ENCODE data around the gene TERT. TPM values are rescaled to one million over a fixed set of nuclear protein-coding genes. Genes with fewer than 3 reads are reported as not detected.

The TERT gene
- total RNA-seq, 3 donors from 2014 or later, result 2.1 to 5.0 (median 2.8) TPM

GRCh38 chr5:1311439-1312055, 16.7 kb upstream of the TERT start:
- intact Hi-C loops (cut with DNase I, micrococcal nuclease), result no loop called here
- Histone ChIP-seq H3K36me3 (ENCODE audit: low read depth) (no peaks in the 10 kb centered on the region), H3K4me3 (no peak overlapping the region), H3K9me3 (peaks cover 6% of the 10 kb centered on the region), H3K4me1 (ENCODE audit: low read depth) (peaks cover 31% of the 10 kb centered on the region)
- ATAC-seq (no peak), DNase-seq (no peak)
- TF ChIP-seq CTCF (IDR thresholded peaks at IDR 0.05), result no peak

- ATAC-seq (no peak), DNase-seq (no peak)
- Histone ChIP-seq H3K4me3 (no peak overlapping the region), H3K36me3 (ENCODE audit: low read depth) (no peaks in the 10 kb centered on the region), H3K9me3 (peaks cover 6% of the 10 kb centered on the region), H3K4me1 (ENCODE audit: low read depth) (peaks cover 17% of the 10 kb centered on the region)
- intact Hi-C loops (cut with DNase I, micrococcal nuclease), result no loop called here
- no peak for TF ChIP-seq CTCF (IDR thresholded peaks at IDR 0.05)
Observed at GRCh38 chr5:1310118-1310517, 15.2 kb upstream of the TERT start.

- intact Hi-C loops (cut with DNase I, micrococcal nuclease), result no loop called here
- Histone ChIP-seq H3K4me3 (no peak overlapping the region), H3K4me1 (ENCODE audit: low read depth) (no peaks in the 10 kb centered on the region), H3K9me3 (no peaks in the 10 kb centered on the region), H3K36me3 (ENCODE audit: low read depth) (peaks cover 2% of the 10 kb centered on the region)
- TF ChIP-seq CTCF (IDR thresholded peaks at IDR 0.05), result no peak
- ATAC-seq, result no peak
- DNase-seq, result no peak
Observed at GRCh38 chr5:1304033-1304432, 9.2 kb upstream of the TERT start.

GRCh38 chr5:1302258-1302657, 7.4 kb upstream of the TERT start:
- no peaks in the 10 kb centered on the region for H3K9me3 ChIP-seq
- H3K36me3 ChIP-seq (ENCODE audit: low read depth), result peaks cover 2% of the 10 kb centered on the region
- ATAC-seq, result no peak
- H3K4me3 ChIP-seq, result no peak overlapping the region
- no peak for TF ChIP-seq CTCF (IDR thresholded peaks at IDR 0.05)
- H3K4me1 ChIP-seq (ENCODE audit: low read depth), result no peaks in the 10 kb centered on the region
- no peak for DNase-seq
- intact Hi-C loops (cut with DNase I, micrococcal nuclease), result no loop called here

- peak in 1 of 3 donors; percentile 8 for DNase-seq
- H3K4me3 ChIP-seq, result no peak overlapping the region
- H3K9me3 ChIP-seq, result no peaks in the 10 kb centered on the region
- no peaks in the 10 kb centered on the region for H3K4me1 ChIP-seq (ENCODE audit: low read depth)
- intact Hi-C loops (cut with DNase I, micrococcal nuclease), result no loop called here
- H3K36me3 ChIP-seq (ENCODE audit: low read depth), result peaks cover 2% of the 10 kb centered on the region
- ATAC-seq, result no peak
- TF ChIP-seq CTCF (IDR thresholded peaks at IDR 0.05), result no peak
Observed at GRCh38 chr5:1300581-1301083, 5.8 kb upstream of the TERT start.

All from mucosa of descending colon (tissue), 3 donors.